KMS-11 (cell line): ENCODE results near the gene SNW1.
A peak's percentile ranks its signal among the peaks of the same experiment; 100 is the strongest.
"Not testable (repeated sequence)": the region's sequence is repeated elsewhere in the genome, so short reads cannot be mapped to it uniquely, and the experiment has no call there.

ENCODE experiments used
- H2AFZ ChIP-seq: fragments of 200-600 bp; sonication (generic); 2 replicates; pipeline ENCODE4 v1.6.1; 2016; ENCODE audit warnings: antibody characterized with exemption, mixed run types, low read depth
- H3K27ac ChIP-seq: fragments of 200-600 bp; sonication (generic); 2 replicates; pipeline ENCODE4 v1.6.1; 2016; ENCODE audit warnings: mild to moderate bottlenecking, mixed run types
- H3K27me3 ChIP-seq: fragments of 200-600 bp; sonication (generic); 2 replicates; pipeline ENCODE4 v1.6.1; 2017; ENCODE audit warnings: mild to moderate bottlenecking, low read depth, mixed run types, moderate library complexity; ENCODE audit not compliant: insufficient read depth
- H3K36me3 ChIP-seq: fragments of 200-600 bp; sonication (generic); 2 replicates; pipeline ENCODE4 v1.6.1; 2017; ENCODE audit warnings: mild to moderate bottlenecking, mixed run types; ENCODE audit not compliant: insufficient read depth
- H3K4me1 ChIP-seq: fragments of 200-600 bp; sonication (generic); 2 replicates; pipeline ENCODE4 v1.6.1; 2016; ENCODE audit warnings: mild to moderate bottlenecking, low read depth, mixed run types; ENCODE audit not compliant: poor library complexity, severe bottlenecking
- H3K4me2 ChIP-seq: fragments of 200-600 bp; sonication (generic); 2 replicates; pipeline ENCODE4 v1.7.0; 2016; ENCODE audit warnings: mild to moderate bottlenecking, mixed run types
- H3K4me3 ChIP-seq: fragments of 200-600 bp; sonication (generic); IDR thresholded peaks from 2 replicates; pipeline ENCODE4 v1.6.1; 2017; ENCODE audit warnings: low read depth, low read length, mixed read lengths; ENCODE audit not compliant: insufficient read depth
- H3K79me2 ChIP-seq: fragments of 200-600 bp; sonication (generic); 2 replicates; pipeline ENCODE4 v1.6.1; 2016; ENCODE audit warnings: low read depth, mixed run types; ENCODE audit not compliant: insufficient read depth
- H3K9ac ChIP-seq: fragments of 200-600 bp; sonication (generic); 2 replicates; pipeline ENCODE4 v1.6.1; 2016; ENCODE audit warnings: mild to moderate bottlenecking, mixed run types
- H4K20me1 ChIP-seq: fragments of 200-600 bp; sonication (generic); 2 replicates; pipeline ENCODE4 v1.6.1; 2016; ENCODE audit warnings: mild to moderate bottlenecking, mixed run types; ENCODE audit not compliant: insufficient read depth
- CTCF ChIP-seq: fragments of 200-600 bp; sonication (generic); conservative IDR thresholded peaks from 2 replicates; pipeline ENCODE4 v1.6.1; 2017; ENCODE audit warnings: low read depth, mild to moderate bottlenecking, antibody characterized with exemption, low read length, moderate library complexity, mixed read lengths

Gene SNW1

GRCh38 chr14:77791225-77791600 lies 30.3 kb upstream of the SNW1 start:
- TF ChIP-seq CTCF: no peak
- Histone ChIP-seq H3K4me3 (no peak overlapping the region), H3K79me2 (no peaks in the 10 kb centered on the region), H3K9ac (no peak overlapping the region), H3K27me3 (no peaks in the 10 kb centered on the region), H3K36me3 (no peaks in the 10 kb centered on the region), H3K27ac (no peak overlapping the region), H3K4me1 (no peaks in the 10 kb centered on the region), H3K4me2 (no peak overlapping the region), H2AFZ (no peak overlapping the region), H4K20me1 (no peaks in the 10 kb centered on the region)

GRCh38 chr14:77790566-77791224 lies 29.7 kb upstream of the SNW1 start:
- Histone ChIP-seq H3K27me3 (no peaks in the 10 kb centered on the region), H3K79me2 (no peaks in the 10 kb centered on the region), H2AFZ (no peak overlapping the region), H4K20me1 (no peaks in the 10 kb centered on the region), H3K27ac (no peak overlapping the region), H3K4me3 (no peak overlapping the region), H3K36me3 (no peaks in the 10 kb centered on the region), H3K4me2 (no peak overlapping the region), H3K9ac (no peak overlapping the region), H3K4me1 (no peaks in the 10 kb centered on the region)
- TF ChIP-seq CTCF: no peak

GRCh38 chr14:77786148-77786547 lies 25.2 kb upstream of the SNW1 start:
- H2AFZ ChIP-seq: no peak overlapping the region
- H3K4me1 ChIP-seq: no peaks in the 10 kb centered on the region
- H3K27ac ChIP-seq: no peak overlapping the region
- H3K27me3 ChIP-seq: no peaks in the 10 kb centered on the region
- H4K20me1 ChIP-seq: no peaks in the 10 kb centered on the region
- no peak overlapping the region for H3K9ac ChIP-seq
- no peaks in the 10 kb centered on the region for H3K36me3 ChIP-seq
- H3K79me2 ChIP-seq: no peaks in the 10 kb centered on the region
- H3K4me2 ChIP-seq: no peak overlapping the region
- H3K4me3 ChIP-seq: no peak overlapping the region
- TF ChIP-seq CTCF: no peak

- Histone ChIP-seq H3K79me2 (no peaks in the 10 kb centered on the region), H3K4me3 (no peak overlapping the region), H4K20me1 (no peaks in the 10 kb centered on the region), H3K27me3 (no peaks in the 10 kb centered on the region), H3K9ac (no peak overlapping the region), H2AFZ (no peak overlapping the region), H3K27ac (no peak overlapping the region), H3K4me2 (no peak overlapping the region), H3K36me3 (no peaks in the 10 kb centered on the region), H3K4me1 (no peaks in the 10 kb centered on the region)
- TF ChIP-seq CTCF: no peak
These were observed 21.2 kb upstream of the SNW1 start for GRCh38 chr14:77782202-77782601.

GRCh38 chr14:77773966-77774365 lies 13.0 kb upstream of the SNW1 start:
- not testable (repeated sequence) for H3K4me3 ChIP-seq, H3K36me3 ChIP-seq, H4K20me1 ChIP-seq, H3K79me2 ChIP-seq, H3K4me2 ChIP-seq, H2AFZ ChIP-seq, H3K9ac ChIP-seq, H3K27me3 ChIP-seq, H3K4me1 ChIP-seq, H3K27ac ChIP-seq

- Histone ChIP-seq H3K4me1 (peaks cover 14% of the 10 kb centered on the region), H3K27ac (peak overlapping the region; percentile 64), H3K9ac (peak overlapping the region; percentile 8; the same call in 1 of the 2 replicates), H3K4me2 (peak overlapping the region; percentile 50), H2AFZ (peak overlapping the region; percentile 58)
- not testable (repeated sequence) for H3K4me3 ChIP-seq, H3K36me3 ChIP-seq, H4K20me1 ChIP-seq, H3K79me2 ChIP-seq, H3K27me3 ChIP-seq
These were observed 7.6 kb upstream of the SNW1 start for GRCh38 chr14:77768442-77769069.
